GM12874 (cell line): ENCODE results near the gene METTL26.

Source experiments
- CTCF ChIP-seq: IDR thresholded peaks from 2 replicates; pipeline ENCODE4 v1.5.1; 2011; ENCODE audit warnings: low read depth, mild to moderate bottlenecking, control low read depth, low read length, moderate library complexity; ENCODE audit not compliant: insufficient read depth

METTL26 gene

GRCh38 chr16:680967-681745 is 45.1 kb upstream of the METTL26 start:
- TF ChIP-seq CTCF: no peak

GRCh38 chr16:680625-680945 is 44.5 kb upstream of the METTL26 start:
- no peak for TF ChIP-seq CTCF

- TF ChIP-seq CTCF: no peak
Observed at GRCh38 chr16:679814-680624, 43.9 kb upstream of the METTL26 start, which contains the start of gene STUB1. Gene STUB1 (plus strand): TSS chr16:680410. CDS start chr16:680526, 116 bp downstream.

GRCh38 chr16:678858-679813 is 43.0 kb upstream of the METTL26 start:
- TF ChIP-seq CTCF: no peak

GRCh38 chr16:678209-678857 is 42.2 kb upstream of the METTL26 start:
- no peak for TF ChIP-seq CTCF

GRCh38 chr16:677316-678190 is 41.4 kb upstream of the METTL26 start:
- TF ChIP-seq CTCF: no peak
